Germinal center (tissue), 1 donor: Measurements from ENCODE around the gene SMARCB1.
A peak's percentile ranks its signal among the peaks of the same experiment; 100 is the strongest.

Source experiments
- DNase-seq: peaks from one replicate; pipeline ENCODE4 v3.0.0; 2012; ENCODE audit warnings: mixed read lengths, low spot score

SMARCB1 gene

GRCh38 chr22:23786752-23787599 lies at the start of gene SMARCB1:
Gene SMARCB1 (plus strand): TSS chr22:23786966. CDS start chr22:23787170, 204 bp downstream.
- peak; percentile 96 for DNase-seq

- DNase-seq = no peak
Measured at GRCh38 chr22:23737696-23738095, 49.1 kb upstream of the SMARCB1 start.

- DNase-seq = no peak
Measured at GRCh38 chr22:23742505-23743264, 44.1 kb upstream of the SMARCB1 start.

- no peak for DNase-seq
Measured at GRCh38 chr22:23743303-23743705, 43.5 kb upstream of the SMARCB1 start.

- DNase-seq = no peak
Measured at GRCh38 chr22:23744001-23744400, 42.8 kb upstream of the SMARCB1 start.

GRCh38 chr22:23744485-23744884 lies 42.3 kb upstream of the SMARCB1 start:
- DNase-seq = no peak

- no peak for DNase-seq
Measured at GRCh38 chr22:23745791-23746190, 41.0 kb upstream of the SMARCB1 start.

- no peak for DNase-seq
Measured at GRCh38 chr22:23749841-23750301, 36.9 kb upstream of the SMARCB1 start.

GRCh38 chr22:23750367-23750713 lies 36.4 kb upstream of the SMARCB1 start:
- no peak for DNase-seq

- DNase-seq = peak; percentile 91
Measured at GRCh38 chr22:23750714-23751440, 35.9 kb upstream of the SMARCB1 start, which contains the start of gene ZNF70. Gene ZNF70 (minus strand): TSS chr22:23751112. CDS start chr22:23745140, 5,972 bp downstream.

- peak; percentile 51 for DNase-seq
Measured at GRCh38 chr22:23751441-23751996, 35.2 kb upstream of the SMARCB1 start.

- DNase-seq = peak; percentile 89
Measured at GRCh38 chr22:23752090-23752691, 34.6 kb upstream of the SMARCB1 start.

GRCh38 chr22:23752750-23753149 lies 34.0 kb upstream of the SMARCB1 start:
- DNase-seq = peak; percentile 78

- DNase-seq = peak; percentile 44
Measured at GRCh38 chr22:23753385-23753784, 33.4 kb upstream of the SMARCB1 start.

- DNase-seq = peak; percentile 62
Measured at GRCh38 chr22:23754220-23754919, 32.4 kb upstream of the SMARCB1 start, which contains the start of gene VPREB3. Gene VPREB3 (minus strand): TSS chr22:23754425. CDS start chr22:23754363, 62 bp downstream.

GRCh38 chr22:23754980-23755636 lies 31.7 kb upstream of the SMARCB1 start:
- DNase-seq = peak; percentile 35

- no peak for DNase-seq
Measured at GRCh38 chr22:23755711-23756110, 31.1 kb upstream of the SMARCB1 start.

- DNase-seq = no peak
Measured at GRCh38 chr22:23756891-23757290, 29.9 kb upstream of the SMARCB1 start.

- DNase-seq = no peak
Measured at GRCh38 chr22:23759566-23759965, 27.2 kb upstream of the SMARCB1 start.

- no peak for DNase-seq
Measured at GRCh38 chr22:23760056-23760455, 26.7 kb upstream of the SMARCB1 start.
